Vagina (tissue), 2 donors: ENCODE data around the gene PITPNM2. TPM values are rescaled to one million over a fixed set of nuclear protein-coding genes. Genes with fewer than 3 reads are reported as not detected.

Experiments used
- DNase-seq, 2 donors: peaks; one replicate each; pipeline ENCODE4 v3.0.0-alpha.2; 2017; ENCODE audit errors: extremely low spot score in 2 of 2
- H3K27ac ChIP-seq: fragments of 200-600 bp; sonication (generic); one replicate; pipeline ENCODE4 v1.5.1; 2019
- H3K27me3 ChIP-seq: fragments of 200-600 bp; sonication (generic); one replicate; pipeline ENCODE4 v1.5.1; 2019
- H3K36me3 ChIP-seq, 2 donors: fragments of 200-600 bp; sonication (generic); one replicate each; pipeline ENCODE4 v1.5.1; 2017 to 2019
- H3K4me1 ChIP-seq: fragments of 200-600 bp; sonication (generic); one replicate; pipeline ENCODE4 v1.5.1; 2019
- H3K4me3 ChIP-seq, 2 donors: fragments of 200-600 bp; sonication (generic); 1 replicate in 1 of 2; 2 replicates in 1 of 2; pipeline ENCODE4 v1.5.1; 2016 to 2019
- H3K9me3 ChIP-seq: fragments of 200-600 bp; sonication (generic); one replicate; pipeline ENCODE4 v1.5.1; 2019
- POLR2A ChIP-seq, 2 donors: fragments of 450-650 bp; IDR thresholded peaks; one replicate each; pipeline ENCODE4 v1.6.1; 2017; ENCODE audit warnings: antibody characterized with exemption in 2 of 2, mild to moderate bottlenecking in 2 of 2, moderate library complexity in 2 of 2
- POLR2AphosphoS5 ChIP-seq, 2 donors: sonication (generic); formaldehyde crosslinking; IDR thresholded peaks; one replicate each; pipeline ENCODE4 v1.9.0; 2017; ENCODE audit warnings: antibody characterized with exemption in 2 of 2, mild to moderate bottlenecking in 2 of 2, low read depth in 1 of 2; ENCODE audit not compliant: insufficient read depth in 1 of 2
- intact Hi-C: fragments of 100-400 bp; cut with DNase I; formaldehyde crosslinking; loops from one replicate; pipeline ENCODE4 v1.15.1; 2023
- total RNA-seq: library from RNA; depleted of rRNA; stranded (reverse); fragments of >200 nt; gene quantifications from one replicate; pipeline ENCODE4 v1.2.3, GENCODE V29; 2016
- TF ChIP-seq, protein P1 (sequence below), 3 experiments: fragments of 450-650 bp in 2 of 3; fragments of 200-600 bp in 1 of 3; sonication (generic) in 1 of 3; IDR thresholded peaks; one replicate each; pipeline ENCODE4 v1.5.1; 2017 to 2019; ENCODE audit warnings: antibody characterized with exemption in 3 of 3, mild to moderate bottlenecking in 2 of 3, moderate library complexity in 2 of 3

Gene PITPNM2
- total RNA-seq, 1 donor from 2014 or later, result 8.1 TPM

- H3K27ac ChIP-seq, result no peak overlapping the region
- H3K36me3 ChIP-seq, result no peaks in the 10 kb centered on the region
- H3K9me3 ChIP-seq, result no peaks in the 10 kb centered on the region
- peaks cover 27% of the 10 kb centered on the region for H3K4me1 ChIP-seq
- H3K27me3 ChIP-seq, result no peaks in the 10 kb centered on the region
- no peak overlapping the region for H3K4me3 ChIP-seq
- TF ChIP-seq, protein P1, sequence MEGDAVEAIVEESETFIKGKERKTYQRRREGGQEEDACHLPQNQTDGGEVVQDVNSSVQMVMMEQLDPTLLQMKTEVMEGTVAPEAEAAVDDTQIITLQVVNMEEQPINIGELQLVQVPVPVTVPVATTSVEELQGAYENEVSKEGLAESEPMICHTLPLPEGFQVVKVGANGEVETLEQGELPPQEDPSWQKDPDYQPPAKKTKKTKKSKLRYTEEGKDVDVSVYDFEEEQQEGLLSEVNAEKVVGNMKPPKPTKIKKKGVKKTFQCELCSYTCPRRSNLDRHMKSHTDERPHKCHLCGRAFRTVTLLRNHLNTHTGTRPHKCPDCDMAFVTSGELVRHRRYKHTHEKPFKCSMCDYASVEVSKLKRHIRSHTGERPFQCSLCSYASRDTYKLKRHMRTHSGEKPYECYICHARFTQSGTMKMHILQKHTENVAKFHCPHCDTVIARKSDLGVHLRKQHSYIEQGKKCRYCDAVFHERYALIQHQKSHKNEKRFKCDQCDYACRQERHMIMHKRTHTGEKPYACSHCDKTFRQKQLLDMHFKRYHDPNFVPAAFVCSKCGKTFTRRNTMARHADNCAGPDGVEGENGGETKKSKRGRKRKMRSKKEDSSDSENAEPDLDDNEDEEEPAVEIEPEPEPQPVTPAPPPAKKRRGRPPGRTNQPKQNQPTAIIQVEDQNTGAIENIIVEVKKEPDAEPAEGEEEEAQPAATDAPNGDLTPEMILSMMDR (IDR thresholded peaks at IDR 0.05), result no peak
- TF ChIP-seq POLR2AphosphoS5 (IDR thresholded peaks at IDR 0.05; ENCODE audit: insufficient read depth in 1 of 2, low read depth in 1 of 2), result no peak
- no peak for TF ChIP-seq POLR2A (IDR thresholded peaks at IDR 0.05)
- no peak for DNase-seq
- intact Hi-C loops, result no loop called here
These were observed 16.1 kb downstream of the PITPNM2 start for GRCh38 chr12:123134826-123135225.

- Histone ChIP-seq H3K36me3 (no peaks in the 10 kb centered on the region), H3K27me3 (no peaks in the 10 kb centered on the region), H3K4me1 (peaks cover 22% of the 10 kb centered on the region), H3K27ac (no peak overlapping the region), H3K9me3 (no peaks in the 10 kb centered on the region), H3K4me3 (no peak overlapping the region)
- no peak for DNase-seq
- intact Hi-C loops, result no loop called here
- TF ChIP-seq POLR2A (IDR thresholded peaks at IDR 0.05) (no peak), POLR2AphosphoS5 (IDR thresholded peaks at IDR 0.05; ENCODE audit: insufficient read depth in 1 of 2, low read depth in 1 of 2) (no peak)
- TF ChIP-seq, protein P1 (IDR thresholded peaks at IDR 0.05), result no peak
These were observed 16.6 kb downstream of the PITPNM2 start for GRCh38 chr12:123134271-123134671.

DNA sequence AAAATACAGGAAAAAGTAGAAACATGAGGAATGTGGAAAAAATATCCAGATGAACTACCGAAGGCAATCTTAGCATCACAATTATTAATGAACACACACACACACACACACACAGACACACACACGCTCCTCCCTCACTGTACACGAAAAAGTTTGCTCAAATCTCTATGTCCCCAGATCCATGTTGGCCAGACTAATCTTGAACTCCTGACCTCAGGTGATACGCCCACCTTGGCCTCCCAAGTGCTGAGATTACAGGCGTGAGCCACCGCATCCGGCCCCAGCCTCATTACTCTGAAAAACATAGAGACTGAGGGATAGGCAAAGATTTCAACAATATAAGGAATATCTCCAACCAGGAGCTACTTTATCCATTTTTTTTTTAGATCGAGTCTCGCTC is 17.2 kb downstream of the PITPNM2 start:
- no peak overlapping the region for H3K4me3 ChIP-seq
- H3K27me3 ChIP-seq, result no peaks in the 10 kb centered on the region
- TF ChIP-seq POLR2AphosphoS5 (IDR thresholded peaks at IDR 0.05; ENCODE audit: insufficient read depth in 1 of 2, low read depth in 1 of 2), result no peak
- no peak for TF ChIP-seq POLR2A (IDR thresholded peaks at IDR 0.05)
- TF ChIP-seq, protein P1 (IDR thresholded peaks at IDR 0.05), result no peak
- intact Hi-C loops, result no loop called here
- no peaks in the 10 kb centered on the region for H3K9me3 ChIP-seq
- H3K36me3 ChIP-seq, result no peaks in the 10 kb centered on the region
- H3K4me1 ChIP-seq, result peaks cover 22% of the 10 kb centered on the region
- H3K27ac ChIP-seq, result no peak overlapping the region
- DNase-seq, result no peak

DNA sequence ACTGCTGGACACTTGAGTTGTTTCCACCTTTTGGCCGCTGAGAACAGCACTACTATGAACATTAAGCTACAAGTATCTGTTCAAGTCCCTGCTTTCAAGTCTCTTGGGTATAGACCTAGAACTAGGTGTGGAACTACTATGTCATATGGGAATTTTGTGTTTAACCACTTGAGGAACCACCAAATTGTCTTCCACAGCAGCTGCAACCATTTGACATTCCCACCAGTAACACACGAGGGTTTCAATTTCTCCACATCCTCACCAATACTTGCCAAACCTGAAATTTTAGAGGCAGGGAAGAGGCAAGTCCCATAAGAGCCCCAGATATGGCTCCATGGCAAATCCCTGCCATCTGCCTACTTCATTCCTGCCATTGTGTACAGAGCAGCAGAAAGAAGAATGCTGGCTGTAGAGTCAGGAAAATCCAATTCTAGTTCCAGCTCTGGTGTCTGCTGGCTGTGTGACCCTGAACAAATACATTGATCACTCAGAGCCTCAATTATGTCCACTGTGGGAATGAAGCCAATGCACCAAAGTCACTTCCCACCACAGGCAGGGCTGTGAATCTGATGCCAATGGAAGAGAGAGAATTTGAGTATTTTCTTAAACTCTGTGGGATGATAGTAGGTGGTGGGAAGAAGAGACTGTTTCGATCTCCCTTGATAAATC is 17.8 kb downstream of the PITPNM2 start:
- Histone ChIP-seq H3K36me3 (no peaks in the 10 kb centered on the region), H3K27ac (no peak overlapping the region), H3K27me3 (no peaks in the 10 kb centered on the region), H3K9me3 (no peaks in the 10 kb centered on the region), H3K4me1 (peaks cover 22% of the 10 kb centered on the region), H3K4me3 (no peak overlapping the region)
- DNase-seq, result no peak
- intact Hi-C loops, result no loop called here
- TF ChIP-seq, protein P1 (IDR thresholded peaks at IDR 0.05), result no peak
- TF ChIP-seq POLR2AphosphoS5 (IDR thresholded peaks at IDR 0.05; ENCODE audit: insufficient read depth in 1 of 2, low read depth in 1 of 2) (no peak), POLR2A (IDR thresholded peaks at IDR 0.05) (no peak)

DNA sequence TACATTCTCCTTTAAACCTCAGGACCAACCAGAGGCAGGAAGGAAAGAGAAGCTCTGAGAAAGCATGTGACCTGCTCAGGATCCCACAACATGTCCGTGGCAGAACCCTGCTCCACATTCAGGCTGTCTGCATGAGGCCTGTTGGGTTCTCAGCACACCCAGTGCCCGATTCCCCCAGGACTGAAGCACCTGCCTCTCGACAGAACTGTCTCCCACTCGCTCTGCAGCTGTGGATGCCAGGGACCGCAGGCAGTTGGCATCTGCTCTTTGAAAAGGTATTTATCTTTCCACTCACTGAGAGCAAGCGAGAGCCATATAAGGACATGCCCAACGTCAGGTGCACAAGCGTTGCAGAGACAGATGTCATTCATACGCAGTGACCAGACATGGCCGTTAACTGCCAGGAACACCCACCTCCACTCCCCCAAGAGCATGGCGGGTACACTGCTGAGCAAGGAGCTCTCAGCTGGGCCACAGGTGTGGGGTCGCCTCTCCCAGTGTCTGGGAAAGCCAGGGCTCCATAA is 18.9 kb downstream of the PITPNM2 start:
- no peaks in the 10 kb centered on the region for H3K36me3 ChIP-seq
- no peak overlapping the region for H3K4me3 ChIP-seq
- no peak for DNase-seq
- TF ChIP-seq POLR2AphosphoS5 (IDR thresholded peaks at IDR 0.05; ENCODE audit: insufficient read depth in 1 of 2, low read depth in 1 of 2) (no peak), POLR2A (IDR thresholded peaks at IDR 0.05) (no peak)
- TF ChIP-seq, protein P1 (IDR thresholded peaks at IDR 0.05), result no peak
- H3K4me1 ChIP-seq, result peaks cover 25% of the 10 kb centered on the region
- intact Hi-C loops, result no loop called here
- no peaks in the 10 kb centered on the region for H3K27me3 ChIP-seq
- no peak overlapping the region for H3K27ac ChIP-seq
- H3K9me3 ChIP-seq, result no peaks in the 10 kb centered on the region
